GM21367 (cell line): ENCODE measurements around the gene TNFRSF14.

Source experiments
- ATAC-seq: cut with Tn5 transposase; IDR thresholded peaks from one replicate; pipeline ENCODE4 v1.9.1; 2021; ENCODE audit not compliant: unreplicated experiment

Gene TNFRSF14

DNA sequence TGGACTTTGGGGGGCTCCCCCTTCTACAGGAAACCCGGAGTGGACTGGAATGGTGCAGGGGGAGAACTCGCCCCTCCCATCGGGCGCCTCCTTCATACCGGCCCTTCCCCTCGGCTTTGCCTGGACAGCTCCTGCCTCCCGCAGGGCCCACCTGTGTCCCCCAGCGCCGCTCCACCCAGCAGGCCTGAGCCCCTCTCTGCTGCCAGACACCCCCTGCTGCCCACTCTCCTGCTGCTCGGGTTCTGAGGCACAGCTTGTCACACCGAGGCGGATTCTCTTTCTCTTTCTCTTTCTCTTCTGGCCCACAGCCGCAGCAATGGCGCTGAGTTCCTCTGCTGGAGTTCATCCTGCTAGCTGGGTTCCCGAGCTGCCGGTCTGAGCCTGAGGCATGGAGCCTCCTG, at the start of gene TNFRSF14:
Gene TNFRSF14, plus strand, starts transcription at position 95 of the 401 bp plus-strand sequence. Its CDS starts 294 bp downstream, at position 389.
- ATAC-seq: peak; percentile 28

DNA sequence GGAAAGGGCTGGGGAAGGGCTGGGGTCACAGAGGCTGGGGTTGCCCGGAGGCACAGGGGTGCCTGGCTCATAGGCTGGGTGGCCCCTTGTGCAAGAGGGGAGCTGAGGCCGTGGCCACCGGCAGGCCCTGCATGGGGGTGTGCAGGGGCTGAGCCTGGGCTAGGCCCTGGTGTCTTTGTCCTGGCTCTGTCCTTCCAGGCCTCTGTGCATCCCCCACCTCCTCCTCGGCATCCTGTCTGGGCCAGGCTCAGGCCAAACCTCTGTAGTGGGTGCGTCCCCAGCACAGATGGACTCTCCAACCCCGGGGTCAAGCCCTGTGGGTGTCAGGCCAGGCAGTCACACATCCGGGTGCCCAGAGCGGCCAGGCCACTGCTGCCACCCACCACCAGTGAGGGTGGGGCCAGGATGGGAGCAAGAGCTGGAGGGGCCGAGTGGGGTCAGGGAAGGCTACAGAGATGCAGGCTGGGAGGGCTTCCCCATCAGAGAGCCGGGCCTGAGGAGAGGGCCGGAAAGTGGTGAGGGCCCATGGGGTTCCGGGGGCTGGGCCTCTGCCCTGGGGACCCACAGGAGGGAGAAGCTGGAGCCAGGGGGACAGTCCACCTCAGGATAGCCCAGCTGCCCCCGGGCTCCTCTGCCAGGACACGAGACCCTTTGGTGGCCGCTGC, 49.1 kb upstream of the TNFRSF14 start:
- ATAC-seq: no peak

DNA sequence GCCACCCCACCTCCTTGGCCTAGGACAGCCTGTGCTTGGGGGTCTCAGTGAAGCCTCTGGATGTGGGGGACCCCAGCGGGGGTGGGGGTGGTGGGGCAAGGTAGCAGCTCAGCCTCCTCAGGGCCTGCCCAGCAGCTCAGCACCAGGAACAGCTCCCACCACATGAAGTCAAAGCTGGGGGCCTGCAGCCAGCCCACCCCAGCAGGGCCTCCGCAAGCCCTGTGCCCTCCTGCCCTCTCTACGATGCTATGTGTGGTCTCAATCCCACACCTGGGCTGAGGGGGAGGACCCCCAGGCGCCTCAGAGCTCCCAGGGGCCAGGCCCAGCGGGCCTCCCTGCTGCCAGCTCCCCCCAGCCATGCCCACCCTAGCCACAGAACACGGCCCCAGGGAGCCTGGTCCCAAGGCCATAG, 48.4 kb upstream of the TNFRSF14 start:
- ATAC-seq: no peak

DNA sequence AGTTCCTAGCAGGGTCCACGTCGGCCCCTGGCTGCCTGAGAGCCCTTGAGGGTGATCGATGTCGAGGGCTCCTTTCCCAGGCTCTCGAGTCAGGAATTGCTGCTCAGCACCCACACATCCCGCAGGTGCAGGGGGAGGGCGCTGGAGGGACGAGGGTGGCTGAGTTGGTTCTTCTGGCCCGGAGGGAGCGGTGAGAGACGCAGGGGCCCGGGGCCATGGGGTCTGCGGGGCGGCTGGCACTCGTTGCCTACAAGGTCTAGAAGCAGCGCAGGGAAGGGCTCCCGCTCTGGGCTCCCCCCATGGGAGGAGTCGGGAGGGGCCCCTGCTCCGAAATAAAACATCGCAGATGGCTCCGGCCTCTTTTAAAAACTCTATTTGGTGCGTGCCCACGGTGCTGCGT, 48.0 kb upstream of the TNFRSF14 start:
- no peak for ATAC-seq

DNA sequence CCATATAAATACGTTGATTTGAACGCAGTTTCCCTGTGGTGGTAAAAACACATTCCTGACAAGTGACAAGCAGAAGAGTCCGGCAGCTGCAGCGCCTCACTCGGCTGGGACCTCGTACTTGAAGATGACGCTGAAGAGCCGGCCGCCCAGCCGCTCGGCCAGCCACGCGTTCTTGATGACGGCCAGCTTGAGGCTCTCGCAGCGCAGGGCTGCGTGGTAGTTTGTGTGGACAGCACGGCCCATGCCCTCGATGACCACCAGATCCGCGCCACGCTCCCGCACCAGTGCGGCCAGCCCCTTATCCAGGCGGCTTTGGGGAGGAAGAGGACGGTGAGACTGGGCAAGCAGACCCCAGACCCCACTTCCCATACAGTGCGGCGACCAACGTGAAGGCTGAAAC, 47.4 kb upstream of the TNFRSF14 start:
- ATAC-seq: no peak

DNA sequence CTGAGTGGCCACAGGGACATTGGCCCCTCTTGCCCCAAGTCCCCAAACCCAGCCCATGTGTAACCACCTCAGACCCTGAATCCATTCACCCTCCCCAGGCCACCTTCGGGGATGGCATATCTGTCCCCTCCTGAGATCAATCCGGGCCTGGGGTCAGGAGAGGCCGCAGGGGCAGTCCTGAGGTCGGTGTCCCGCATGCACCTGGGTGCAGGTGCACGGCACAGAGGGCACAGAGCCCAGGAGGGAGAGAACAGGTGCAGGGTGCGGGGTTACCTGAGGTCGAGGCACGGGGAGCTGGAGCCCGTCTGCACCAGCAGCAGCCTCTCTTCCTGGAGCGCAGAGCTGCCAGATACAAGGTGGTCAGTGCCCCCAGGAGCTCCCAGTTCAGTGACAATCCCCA, 46.6 kb upstream of the TNFRSF14 start:
- ATAC-seq: no peak

DNA sequence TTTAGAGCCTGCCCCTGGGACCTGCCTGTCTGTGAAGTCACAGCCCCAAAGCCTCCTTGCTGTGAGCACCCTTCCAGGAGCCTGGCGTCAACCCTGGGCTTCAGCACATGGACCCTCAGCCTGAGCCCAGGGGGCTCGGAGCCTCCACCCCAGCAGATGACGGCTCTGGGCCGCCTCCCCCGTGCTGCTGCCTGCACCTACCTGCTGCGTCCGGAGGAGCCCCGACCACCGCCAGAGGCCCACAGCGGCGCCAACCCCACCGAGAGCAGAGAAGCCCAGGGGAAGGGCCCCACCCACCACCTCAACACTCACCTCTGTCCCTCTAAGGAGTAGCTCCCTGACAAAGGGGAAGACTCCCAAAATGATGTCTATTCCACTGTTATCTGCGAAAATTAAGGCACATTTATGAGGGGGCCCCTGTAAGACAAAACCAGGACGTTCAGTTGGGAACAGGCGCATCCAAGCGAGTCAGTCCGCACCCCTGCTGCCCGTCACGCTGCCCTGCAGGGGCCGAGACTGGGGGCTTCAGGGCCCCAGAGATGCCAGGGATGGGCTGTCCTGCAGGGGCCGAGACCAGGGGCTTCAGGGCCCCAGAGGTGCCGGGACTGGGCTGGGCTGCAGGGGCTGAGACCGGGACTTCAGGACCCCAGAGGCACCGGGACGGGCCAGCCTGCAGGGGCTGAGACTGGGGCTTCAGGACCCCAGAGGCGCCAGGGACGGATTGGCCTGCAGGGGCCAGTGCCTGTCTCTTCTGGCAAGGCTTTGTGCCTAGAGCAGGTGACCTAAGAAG, 45.6 kb upstream of the TNFRSF14 start:
- no peak for ATAC-seq

DNA sequence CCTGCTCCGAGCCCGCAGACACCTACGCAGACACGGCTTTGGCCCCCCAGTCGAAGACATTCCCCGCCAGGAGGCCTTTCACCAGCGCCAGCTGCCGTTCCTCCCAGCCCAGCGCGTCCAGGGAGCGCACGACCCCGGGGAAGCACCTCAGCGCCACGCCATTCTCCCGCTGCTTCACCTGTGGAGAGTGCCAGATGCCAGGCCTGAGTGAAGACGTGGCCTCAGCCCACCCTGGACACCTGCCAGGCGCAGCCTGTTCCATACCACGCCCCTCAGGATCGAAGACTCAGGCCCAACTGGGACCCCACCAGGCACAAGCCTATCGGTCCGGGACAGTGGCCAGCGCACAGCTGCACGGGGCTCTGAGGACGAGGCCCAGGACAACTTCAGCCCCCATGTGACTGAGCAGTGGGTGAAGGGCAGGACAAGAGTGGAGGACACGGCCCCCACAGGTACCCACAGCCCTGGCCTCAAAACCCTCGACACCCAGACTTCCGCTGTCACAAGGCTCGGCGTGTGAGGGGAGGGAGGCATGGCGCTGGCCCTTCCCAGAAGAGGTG, 43.2 kb upstream of the TNFRSF14 start:
- no peak for ATAC-seq

DNA sequence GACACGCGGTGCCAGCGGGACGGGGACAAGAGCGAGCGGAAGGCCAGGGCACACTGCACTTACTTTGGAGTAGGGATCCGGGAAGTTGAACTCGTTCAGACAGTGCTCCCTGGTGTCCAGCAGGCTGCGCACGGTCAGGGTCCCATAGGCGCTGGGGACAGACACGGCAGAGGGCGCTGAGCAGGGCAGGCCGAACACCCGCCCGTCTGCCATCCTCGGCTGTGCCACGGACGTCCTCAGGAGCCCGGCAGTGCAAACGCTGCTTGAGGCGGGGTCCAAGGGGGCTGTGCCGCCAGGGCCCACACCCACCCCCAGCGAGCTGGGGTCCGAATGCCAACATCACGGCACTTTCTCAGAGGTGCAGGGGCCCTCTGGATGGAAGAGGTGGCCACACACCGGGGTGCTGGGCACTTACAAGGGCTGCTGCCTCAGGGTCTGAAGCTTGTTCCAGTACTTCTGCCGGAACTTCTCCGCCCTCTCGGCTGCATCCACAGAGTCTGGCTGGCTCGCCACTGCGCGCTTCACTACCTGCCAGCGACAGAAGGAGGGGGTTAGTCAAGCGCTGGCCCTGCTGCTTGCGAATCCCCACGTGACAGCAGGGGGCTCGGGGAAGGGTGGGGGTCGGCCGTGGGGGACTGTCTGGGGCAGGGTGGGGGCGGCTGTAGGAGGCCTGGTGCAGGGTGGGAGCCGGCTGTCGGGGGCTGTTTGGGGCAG, 42.1 kb upstream of the TNFRSF14 start:
- no peak for ATAC-seq

DNA sequence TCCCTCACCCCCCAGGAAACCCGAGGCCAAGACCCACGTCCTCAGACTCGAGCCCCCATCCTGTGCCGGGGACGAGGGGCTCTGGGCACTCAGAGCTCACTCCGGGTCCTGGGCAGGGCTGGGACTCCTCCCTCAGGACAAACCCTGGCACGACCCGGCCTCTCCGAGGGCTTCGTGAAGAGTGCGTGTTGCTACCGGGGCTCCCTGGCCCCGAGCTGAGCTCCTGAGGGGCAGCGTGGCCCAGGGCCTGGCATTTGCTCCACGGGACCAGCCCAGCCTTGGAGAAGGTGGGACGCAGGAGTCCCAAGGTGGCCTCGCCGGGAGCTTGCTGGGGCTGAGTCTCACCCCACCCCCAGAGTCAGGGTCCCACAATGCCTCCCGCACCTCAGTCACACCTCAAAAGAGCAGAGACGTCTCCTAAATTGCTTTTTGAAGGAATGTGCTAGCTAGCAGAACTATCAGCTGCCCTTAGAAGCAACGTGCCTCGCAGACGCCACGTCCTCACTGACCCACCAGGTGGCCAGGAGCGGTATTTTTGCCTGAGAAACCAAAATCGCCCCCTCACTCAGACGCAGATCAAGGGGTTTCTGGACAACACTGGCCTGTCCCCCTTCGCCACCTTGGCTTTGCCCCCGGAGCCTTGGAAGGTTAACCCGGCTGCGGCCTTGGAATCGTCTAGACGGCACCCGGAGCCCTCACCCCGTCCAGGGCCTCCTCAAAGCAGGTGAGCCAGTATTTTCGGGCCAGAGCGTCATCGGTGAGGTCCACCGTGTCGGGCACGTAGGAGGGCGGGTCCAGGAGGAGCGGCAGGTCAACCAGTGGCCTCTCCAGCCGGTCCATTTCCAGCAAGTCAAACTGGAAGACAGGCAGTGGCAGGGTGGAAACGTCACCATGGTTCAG, 41.1 kb upstream of the TNFRSF14 start:
- no peak for ATAC-seq

DNA sequence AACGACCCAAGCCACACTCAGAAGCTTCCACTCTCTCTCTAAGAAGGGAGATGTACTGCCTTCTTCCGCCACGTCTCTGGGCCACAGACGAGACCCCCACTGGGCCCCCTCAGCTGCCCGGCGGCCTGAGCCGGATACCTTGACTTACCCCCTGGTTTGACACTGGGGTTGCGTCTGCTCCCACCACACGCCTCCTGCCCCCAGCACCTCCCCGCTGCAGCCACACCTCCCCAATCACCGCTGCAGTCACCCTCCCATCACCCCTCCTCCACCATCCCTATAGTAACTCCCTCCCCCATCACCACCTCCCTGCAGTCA, 40.4 kb upstream of the TNFRSF14 start:
- ATAC-seq: no peak

DNA sequence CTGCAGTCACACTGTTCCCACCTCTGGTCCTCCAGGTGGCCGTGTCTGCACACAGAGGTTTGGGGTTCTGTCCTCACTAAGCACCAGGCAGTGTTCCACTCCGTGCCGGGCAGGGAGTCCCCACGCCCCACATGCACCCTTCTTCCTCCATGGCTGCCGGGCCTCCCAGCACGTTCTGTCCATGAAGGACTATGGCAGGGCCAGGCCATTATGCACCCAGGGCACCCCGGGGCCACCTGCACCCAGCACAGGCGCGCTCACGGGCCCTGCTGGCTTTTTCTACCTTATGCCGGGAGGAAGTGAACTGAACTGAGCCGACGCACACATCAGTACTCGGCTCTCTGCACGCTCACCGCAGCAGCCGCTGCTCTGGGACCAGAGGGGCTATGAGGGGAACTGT, 40.0 kb upstream of the TNFRSF14 start:
- no peak for ATAC-seq

DNA sequence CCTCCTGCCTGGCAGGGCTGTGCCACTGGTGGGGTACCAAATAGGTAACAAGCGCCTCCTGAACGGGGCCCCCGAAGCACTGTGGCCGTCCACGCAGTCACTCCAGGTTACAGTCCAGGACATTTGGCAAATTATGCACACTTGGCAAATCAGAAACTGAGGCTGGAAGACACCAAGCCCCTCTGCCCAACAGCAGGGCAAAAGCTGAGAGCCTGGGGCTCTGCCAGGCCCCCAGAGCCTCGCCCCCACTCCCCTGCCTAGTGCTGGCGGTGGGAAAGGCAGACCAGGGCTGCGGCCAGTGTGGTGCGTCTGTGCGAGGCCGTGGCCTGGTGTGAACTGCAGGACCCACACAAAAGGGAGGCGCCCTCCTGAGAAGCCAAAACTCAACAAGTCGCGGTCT, 39.2 kb upstream of the TNFRSF14 start:
- no peak for ATAC-seq

DNA sequence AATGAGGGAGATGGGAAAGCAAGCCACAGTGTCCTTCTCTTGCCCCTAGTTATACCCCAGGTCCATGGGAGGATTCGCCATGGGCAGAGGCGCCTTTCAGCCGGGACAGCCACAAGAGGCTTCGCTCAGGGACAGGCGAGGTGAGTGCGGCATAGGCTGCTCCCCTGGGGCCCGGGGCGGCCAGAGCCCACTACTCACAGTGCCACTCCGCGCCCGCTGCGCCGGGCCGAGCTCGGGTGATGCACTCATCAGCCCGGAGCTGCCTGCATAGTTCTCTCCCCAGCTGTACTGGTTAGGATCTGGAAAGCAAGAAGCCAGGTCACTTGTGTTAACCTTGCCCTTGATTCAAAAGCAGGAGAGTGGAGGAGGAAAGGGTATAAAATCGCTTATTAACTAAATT, 38.2 kb upstream of the TNFRSF14 start:
- no peak for ATAC-seq

DNA sequence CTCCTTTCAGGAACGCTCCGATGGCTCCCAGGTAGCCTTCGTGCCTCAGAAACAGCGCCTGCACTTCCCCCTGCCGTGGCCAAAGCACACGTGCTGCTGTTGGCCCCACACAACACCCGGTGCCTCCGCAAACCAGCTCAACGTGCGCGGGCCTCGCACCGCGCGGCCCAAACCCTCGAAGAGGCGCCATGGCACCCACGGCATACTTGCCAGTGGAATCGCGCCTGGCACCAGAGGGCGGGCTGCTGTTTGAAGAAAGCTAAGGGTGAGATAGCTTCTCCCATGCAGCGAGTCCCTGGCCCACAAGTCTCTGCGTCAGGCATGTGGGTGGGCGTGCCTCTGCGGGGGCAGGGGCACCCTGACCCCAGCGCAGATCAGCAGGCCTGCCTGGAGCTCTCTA, 37.6 kb upstream of the TNFRSF14 start:
- no peak for ATAC-seq

DNA sequence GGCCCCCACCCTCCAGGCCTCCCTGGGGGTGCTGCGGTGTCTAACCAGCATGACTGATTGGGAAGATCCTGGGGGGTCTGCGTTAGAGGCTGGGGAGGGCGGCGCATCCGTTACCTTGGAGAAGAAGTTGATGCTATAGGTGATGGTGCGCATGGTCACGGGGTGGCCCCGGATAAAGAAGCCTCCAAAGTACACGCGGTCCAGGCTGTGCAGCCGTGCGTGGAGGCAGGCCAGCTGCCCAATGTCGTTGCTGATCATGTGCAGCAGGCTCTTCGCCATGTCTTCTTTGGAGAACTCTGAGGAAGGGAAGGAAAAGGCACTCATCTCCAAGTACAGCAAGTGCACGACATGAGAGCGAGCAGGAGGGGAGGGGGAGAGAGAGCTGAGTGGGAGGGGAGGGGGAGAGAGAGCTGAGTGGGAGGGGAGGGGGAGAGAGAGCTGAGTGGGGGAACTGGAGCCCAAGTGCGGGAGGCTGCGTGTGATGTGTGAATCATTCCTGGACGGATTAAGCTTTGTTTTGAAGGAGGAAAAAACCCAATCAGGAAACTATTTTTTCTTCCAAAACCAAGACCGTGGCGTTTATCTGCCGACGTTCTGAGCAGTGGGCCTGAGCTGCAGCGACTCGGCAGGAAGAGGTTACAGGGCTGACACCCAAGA, 37.0 kb upstream of the TNFRSF14 start:
- no peak for ATAC-seq

DNA sequence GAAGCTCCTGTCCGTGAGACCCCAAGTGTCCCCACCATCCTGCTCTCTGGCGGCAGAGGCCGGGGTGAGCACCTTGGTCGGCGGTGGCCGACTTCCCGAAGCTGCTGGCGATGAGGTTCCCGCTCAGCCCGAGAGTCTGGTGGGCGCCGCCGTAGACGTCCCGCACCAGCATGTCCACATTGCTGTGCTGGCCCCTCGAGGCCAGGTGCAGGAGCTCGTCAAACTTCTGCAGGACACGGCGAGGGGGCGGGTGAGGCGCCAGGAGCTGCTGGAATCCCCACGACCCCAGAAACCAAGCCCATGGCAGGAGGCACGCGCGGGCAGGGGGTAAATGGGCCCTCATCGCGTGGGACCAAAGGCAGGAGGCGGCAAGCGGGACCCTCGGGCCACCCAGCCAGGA, 36.4 kb upstream of the TNFRSF14 start:
- no peak for ATAC-seq

DNA sequence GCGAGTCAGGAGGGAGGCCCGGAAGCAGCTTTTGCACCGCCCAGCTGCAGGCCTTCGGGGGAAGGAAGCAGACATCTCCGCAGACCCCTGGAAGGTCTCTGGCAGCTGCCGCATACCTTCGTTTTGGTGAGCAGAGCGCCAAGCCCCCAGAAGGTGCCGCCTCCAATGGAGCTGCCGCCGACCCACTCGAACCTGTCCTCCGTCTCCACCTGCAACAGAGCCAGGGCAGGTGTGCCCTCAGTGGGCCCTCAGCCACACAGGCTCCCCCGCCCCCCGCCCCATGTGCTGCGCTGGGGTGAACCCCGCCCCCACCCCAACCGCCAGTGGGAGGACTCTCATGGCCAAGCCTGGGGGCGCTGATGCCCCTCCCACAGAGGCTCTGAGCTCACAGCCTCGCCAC, 36.0 kb upstream of the TNFRSF14 start:
- no peak for ATAC-seq

DNA sequence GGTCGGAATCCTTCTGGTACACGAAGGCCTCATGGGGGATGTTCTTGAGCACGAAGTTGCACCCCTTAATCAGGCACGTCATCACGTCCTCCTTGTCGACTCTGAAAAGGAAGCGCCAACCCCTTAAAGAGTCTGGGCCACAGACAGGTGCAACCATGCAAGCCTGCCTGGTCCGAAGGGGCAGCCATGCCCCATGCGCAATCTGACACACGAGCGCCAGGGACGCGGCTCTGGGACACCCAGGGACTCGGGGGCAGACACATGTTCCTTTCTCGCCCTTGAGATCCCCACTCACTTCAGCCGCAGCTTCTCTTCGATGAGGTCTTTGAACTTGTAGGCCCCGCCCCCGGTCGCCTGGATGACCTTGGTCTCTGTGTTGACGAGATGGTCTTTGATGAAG, 35.4 kb upstream of the TNFRSF14 start:
- no peak for ATAC-seq

DNA sequence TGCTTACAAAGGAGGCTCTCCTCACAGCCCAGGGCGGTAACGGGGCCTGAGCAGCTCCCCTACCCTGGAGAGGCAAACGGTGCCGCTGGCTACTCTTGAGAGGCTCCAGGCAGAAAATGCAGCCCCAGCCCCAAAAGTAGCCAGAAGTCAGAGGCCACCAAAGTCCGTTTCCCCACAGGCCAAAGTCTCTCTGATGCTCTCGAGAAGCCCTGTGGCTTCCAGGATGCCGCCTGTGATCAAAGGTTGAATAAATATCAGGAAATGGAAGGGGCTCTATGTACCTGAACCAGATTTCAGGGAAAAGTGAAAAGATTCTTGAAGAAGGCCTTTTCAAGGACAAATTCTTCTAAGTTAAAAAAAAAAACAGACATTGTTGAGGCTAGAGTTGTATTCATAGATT, 33.9 kb upstream of the TNFRSF14 start:
- ATAC-seq: no peak
